Stimulated activated CD4-positive, alpha-beta T cell treated with anti-CD3 and anti-CD28 coated beads, Interleukin-4, amount 100 ng/mL, for 4 hours (primary cell): ENCODE results near the gene ENTPD8.

Source experiments
- DNase-seq, 2 experiments: peaks; one replicate each; pipeline ENCODE4 v3.0.0-alpha.2; 2020

Gene ENTPD8, protein sequence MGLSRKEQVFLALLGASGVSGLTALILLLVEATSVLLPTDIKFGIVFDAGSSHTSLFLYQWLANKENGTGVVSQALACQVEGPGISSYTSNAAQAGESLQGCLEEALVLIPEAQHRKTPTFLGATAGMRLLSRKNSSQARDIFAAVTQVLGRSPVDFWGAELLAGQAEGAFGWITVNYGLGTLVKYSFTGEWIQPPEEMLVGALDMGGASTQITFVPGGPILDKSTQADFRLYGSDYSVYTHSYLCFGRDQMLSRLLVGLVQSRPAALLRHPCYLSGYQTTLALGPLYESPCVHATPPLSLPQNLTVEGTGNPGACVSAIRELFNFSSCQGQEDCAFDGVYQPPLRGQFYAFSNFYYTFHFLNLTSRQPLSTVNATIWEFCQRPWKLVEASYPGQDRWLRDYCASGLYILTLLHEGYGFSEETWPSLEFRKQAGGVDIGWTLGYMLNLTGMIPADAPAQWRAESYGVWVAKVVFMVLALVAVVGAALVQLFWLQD

DNA sequence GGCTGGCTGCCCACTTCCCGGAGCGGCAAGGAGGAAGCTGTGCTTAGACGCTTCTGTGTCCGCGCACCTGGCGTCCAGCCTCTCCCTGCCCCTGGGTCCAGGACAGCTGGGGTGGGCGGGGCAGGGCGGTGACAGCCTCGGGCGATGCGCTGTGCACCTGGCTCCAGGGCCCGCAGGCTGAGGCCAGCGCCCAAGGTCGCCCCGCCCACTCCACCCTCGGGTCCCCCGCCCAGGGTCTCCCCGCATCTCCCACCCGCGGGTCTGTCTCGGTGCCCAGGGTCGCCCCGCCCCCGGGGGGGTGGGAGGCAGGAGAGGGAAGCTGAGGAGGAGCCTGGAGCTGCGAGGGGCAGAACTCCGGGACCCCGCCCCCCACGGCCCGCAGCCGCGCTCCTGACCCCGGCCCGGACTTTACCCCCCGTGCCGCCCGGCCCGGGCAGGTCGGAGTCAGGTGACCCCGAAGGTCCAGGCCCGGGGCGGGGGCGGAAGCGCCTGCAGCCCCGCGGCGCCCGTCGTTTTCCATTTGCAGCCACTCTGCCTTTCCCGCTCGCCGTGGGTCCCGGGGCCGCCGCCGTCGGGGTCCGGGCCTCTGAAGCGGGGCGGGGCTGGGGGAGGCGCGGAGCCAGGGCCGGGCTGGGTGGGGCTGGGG lies at the start of gene ENTPD8:
Gene ENTPD8 (minus strand): TSS at position 69 of the 646 bp plus-strand sequence. CDS start 3,072 bp downstream, outside the sequence.
- DNase-seq = no peak

DNA sequence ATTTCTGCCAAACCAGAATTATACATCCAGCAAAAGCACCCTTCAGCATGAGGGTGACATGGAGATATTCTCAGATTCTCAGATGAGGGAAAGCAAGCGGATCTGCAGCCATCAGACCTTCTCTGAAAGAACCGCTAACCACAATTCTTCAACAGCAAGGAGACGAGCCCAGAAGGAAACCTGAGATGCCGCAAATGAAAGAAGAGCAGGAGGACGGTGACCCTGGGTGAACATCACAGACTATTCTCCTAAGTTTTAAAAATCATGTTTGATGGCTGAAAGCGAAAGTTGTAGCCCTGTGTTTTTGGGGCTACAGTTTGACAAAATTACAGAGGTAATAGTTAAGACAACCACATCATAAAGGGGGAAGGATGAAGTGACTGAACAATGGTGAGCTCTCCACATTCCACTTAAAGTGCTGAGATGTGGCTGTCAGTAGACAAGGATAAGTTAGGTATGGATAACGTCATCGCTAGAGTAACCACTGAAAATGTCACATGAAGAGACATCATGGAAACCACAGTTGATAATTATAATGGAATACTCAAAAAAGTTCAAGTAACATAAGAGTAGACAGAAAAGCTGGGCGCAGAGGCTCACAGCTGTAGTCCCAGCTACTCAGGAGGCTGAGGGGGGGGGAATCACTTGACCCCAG lies 49.5 kb upstream of the ENTPD8 start:
- DNase-seq = no peak

DNA sequence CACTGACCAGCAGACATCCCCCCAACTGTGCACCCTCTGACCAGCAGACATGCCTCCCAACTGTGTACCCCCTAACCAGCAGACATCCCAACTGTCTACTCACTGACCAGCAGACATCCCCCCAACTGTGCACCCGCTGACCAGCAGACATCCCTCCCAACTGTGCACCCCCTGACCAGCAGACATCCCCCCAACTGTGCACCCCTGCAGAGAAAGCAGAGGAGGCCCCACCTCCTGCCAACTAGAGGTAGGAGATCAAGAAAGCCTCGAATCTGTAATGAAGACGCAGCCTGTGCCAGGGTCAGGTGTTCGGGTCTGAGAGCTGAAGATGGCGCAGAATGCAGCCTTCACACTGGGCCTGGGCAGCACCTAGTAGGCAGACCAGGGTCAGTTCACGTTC lies 47.7 kb upstream of the ENTPD8 start:
- DNase-seq = no peak

DNA sequence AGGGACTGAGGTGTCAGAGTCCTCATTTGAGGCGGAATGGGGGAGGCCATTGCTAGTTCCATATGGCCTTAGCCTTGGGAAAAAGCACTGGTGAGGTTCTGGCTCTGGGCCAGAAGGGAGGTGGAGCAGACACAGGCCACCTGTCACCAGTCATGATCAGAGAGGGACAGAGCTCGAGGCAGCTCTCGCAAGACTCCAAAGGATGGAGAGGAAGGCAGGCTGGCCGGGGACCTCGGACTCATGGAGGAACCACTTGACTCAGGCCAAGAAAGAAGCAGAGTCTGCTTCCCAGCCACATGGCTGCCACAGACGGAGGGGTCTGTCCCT lies 47.1 kb upstream of the ENTPD8 start:
- no peak for DNase-seq

DNA sequence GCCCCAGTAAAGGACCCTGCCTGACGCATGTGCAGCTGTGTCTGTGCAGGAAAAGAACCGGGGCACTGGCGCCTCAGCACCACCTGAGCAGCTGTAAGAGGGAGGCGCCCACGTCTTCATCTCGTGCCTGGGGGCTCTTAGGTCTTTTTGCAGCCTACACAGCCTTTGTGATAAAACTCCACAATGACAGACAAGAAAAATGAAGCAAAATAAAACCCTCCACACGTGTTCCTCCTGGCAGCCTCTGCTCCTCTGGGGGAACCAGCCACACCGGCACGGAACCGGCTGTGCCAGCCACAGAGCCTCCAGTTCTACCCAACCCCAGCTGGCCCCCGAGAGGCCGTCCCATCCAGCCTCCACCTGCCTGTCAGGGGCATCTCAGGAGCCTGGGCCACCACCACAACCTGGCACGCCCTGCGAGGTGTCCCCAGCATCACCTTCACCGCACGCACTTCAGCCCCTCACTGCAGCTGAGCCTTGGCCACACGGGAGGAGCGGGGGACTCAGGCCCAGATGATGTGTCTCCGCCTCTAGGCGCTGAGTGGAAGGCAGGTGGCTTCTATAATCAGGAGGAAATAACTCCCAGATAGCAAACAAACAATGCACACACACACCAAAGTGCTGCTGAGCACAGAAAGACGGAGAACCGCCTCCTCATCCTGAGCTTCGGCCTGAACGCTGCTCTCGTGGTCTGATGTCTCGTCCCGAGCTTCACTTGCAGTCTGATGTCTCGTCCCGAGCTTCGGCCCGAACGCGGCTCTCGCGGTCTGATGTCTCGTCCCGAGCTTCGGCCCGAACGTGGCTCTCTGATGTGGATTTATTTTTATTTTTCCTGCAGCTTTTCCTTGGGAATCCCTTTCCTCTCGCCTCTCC lies 46.5 kb upstream of the ENTPD8 start:
- no peak for DNase-seq

DNA sequence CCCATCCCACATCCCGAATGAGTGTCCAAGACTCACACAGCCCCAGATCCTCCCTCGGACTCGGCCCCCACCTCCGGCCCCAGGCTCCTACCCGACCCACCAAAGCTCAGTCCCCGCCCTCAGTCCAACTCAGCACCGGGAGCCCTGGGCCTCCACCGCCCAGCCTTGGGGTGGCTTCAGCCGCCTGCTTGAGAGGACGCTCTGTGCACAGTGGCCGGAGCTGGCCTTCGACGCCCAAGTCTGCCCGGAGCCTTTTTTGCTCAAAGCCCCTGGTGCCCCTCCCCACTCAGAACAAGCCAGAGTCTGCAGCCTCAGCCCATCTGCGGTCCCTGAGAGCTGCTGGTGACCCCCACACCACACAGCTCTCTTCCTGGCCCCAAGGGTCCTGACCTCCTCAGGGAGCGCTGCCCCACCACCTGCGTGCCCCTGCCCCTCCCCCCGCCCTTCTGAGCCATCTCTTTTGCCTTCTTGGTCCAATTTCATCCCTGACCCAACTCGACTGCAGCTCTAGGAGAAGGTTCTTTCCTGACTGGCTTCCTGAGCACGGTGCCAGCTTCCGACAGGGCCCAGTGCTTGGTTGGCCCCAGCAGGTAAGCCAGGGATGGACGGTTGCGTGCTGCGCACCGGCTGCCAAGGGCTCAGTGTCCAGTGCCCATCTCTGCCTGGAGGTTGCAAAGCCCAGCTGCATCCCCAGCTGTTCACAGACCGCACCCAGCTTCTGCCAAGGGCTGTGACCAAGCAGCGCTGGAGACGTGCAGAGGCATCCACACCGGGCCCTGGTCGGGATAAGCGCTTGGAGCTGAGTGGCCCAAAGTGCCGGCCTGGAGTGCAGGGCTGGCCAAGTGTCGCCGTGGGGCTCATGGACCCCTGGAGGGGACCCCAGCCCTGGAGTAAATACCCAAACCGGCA lies 45.6 kb upstream of the ENTPD8 start:
- no peak for DNase-seq

DNA sequence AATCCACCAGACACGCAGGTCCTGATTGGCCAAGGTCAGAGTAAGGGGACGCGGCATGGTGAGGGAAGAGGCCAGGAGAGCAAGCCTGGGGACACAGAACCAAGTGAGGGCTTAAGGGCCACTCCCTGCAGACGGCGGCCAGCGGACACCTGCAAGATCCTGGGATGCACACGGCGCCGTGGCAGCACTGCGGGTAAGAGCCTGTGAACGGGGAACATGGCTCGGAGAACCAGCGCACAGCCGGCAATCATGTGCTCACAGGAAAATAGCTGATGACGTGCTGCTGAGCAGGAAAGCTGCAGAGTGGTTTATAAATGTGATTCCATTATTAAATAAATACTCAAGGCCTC lies 45.0 kb upstream of the ENTPD8 start:
- no peak for DNase-seq

DNA sequence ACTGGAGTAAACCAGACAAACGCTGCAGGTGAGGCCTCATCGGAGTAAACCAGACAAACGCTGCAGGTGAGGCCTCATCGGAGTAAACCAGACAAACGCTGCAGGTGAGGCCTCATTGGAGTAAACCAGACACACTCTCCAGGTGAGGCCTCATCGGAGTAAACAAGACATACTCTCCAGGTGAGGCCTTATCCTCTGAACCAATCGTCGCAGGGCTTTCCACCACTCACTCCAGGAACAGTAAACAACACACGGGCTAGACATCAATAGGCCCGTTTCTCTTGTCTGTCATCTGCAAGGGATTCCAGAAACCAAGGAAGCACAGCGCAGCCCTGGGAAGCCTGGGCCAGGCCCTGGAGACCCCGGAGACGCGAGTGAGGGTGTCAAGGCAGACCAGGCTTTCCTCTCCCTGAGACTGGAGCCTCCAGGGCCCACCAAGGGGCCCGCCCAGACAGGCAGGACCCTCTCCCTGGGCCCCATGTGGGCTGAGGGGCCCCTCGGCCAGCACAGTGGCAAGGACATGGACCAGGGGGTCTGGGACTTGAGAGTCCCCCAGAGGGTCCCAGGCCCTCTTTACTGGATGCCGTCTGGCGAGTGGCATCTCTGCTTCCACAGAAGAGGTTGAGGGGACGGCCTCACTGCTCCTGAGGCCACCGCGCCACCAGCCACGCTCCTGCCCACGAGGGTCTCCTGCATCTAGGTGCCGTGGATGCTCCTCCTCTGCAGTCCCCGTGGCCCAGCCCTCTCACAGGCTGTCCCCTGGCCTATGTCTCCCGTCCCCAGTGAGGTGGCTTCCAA lies 44.4 kb upstream of the ENTPD8 start:
- DNase-seq = no peak

DNA sequence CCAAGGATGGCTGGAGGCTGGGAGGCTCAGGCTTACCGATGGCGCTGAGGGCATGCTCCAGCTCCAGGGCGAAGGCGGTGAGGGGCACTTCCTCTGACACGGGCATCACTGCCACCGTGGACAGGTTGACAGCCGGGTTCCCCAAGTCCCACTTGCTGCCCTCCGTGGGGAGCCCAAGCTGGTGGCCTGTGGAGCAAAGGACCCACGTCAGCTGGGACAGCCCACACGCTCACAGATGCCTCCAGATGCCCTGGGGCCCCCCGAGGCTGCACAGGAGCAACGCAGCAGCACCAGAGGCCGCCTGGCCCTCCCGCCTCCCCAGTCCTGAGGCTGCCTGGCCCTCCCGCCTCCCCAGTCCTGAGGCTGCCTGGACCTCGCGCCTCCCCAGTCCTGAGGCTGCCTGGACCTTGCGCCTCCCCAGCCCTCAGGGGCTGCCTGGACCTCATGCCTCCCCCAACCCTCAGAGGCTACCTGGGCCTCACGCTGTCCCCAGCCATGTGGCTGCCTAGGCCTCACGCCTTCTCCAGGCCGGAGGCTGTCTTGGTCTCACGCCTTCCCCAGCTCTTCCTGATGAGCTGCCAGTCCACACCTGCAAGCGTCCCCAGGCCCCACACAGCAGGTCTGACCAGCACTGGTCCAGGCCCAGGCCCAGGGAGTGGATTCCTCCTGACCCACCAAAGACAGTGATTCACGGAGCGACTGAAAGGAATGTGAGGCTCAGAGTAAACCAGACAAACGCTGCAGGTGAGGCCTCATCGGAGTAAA lies 43.6 kb upstream of the ENTPD8 start:
- DNase-seq = no peak

DNA sequence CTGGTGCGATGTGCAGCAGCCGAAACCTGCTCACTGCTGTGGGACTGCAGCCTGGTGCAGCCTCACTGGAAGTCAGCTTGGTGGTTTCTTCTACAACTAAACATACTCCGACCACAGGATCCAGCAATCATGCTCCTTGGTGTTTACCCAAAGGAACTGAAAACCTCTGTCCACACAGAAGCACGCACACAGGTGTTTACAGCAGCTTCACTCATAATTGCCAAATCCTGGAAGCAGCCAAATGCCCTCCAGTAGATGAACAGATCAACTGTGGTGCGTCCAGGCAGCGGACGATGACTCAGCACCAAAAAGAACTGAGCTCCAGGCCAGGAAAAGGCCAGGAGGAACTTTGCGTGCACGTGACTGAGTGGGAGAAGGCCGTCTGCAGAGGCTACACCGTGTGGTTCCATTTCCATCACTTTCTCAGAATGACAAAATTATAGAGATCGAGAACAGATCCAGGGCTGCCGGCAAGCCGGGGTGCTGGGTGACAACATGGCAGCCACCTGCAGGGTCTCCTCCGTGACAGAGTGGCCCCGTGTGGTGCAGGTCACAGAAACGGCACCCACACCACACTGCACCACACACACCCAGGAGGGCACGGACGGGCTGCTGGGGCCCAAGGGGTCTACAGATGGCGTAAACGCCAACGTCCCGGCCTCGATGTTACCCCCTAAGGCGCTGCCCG lies 41.1 kb upstream of the ENTPD8 start:
- no peak for DNase-seq

DNA sequence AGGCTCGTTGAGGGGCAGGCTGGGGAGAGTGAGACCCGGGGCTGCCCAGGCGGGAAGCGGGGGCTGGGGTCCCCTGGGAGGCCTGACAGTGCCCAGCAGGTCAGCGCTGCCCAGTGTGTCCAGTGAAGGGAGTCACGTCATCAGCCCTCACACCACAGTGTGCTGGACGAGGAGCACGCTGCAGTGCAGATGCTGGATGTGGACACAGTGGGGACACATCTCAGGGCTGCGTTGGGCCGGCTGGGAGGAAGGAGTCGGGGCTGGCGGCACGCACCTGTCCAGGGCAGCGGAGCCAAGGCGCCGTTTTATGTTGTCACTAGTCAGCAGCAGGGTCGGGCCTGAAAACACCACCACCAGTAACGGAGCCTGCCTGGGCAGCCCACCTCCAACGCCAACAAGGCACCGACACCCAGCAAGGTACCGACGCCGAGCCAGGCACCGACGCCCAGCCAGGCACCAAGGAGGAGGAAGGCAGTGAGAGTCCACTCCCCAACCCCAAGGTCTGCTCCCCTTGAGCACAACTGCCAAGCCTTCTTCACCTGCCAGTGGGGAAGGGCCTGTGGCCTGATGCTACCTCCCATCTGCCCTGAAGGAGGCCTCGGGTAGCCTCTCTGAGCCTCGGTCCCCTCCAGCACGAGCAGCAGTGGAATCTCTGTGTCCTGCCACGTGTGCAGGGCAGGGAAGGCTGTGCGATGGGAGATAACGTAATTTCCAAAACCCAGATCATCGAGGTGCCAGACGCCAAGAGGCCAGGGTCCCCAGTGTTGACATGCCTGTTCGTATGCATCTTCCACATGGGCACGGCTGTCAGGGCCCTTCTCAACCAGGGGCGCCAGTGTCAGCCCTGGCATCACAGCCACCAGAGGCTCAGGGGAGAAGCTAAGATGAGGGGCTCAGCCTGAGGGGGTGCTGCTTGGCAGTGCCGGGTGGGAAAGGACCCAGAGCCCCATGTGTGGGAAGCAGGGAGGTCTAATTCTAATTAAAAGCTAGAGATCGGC lies 39.8 kb upstream of the ENTPD8 start:
- no peak for DNase-seq

DNA sequence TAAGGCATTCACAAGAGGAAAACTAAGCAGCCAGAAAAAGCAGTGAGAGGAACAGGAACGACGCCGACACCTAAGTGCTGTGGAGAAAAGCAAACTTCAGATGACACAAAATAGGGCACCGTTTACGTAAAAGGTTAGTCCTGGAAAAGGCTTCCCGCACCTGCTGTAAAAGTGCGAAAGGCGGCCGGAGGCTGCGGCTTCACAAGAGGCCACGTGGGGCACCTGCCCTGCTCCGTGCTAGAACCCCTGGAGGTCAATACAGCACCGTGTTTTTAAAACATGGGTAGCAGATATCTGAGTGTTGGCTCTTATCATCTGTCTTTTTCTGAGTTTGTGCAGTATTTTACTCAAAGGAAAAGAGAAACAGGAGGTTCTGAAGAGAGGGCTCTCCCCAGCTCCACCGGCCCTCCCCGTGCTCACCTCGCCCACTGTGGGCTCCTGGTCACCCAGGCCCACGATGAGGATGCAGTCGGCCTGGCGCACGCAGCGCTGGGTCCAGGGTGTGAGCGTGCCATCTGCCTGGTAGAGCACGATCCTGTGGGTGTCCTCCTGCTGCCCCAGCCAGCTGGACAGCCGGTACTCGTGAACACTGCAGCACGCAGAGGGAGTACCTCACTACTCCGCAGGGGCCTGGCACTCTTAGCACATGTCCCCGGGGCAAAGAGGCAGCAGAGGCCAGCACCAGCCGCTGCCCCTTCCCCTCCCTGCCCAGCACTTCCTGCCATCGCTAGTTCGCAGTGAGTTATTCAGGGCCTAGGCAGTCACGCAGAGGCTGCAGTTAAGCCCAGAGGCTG lies 38.9 kb upstream of the ENTPD8 start:
- DNase-seq = no peak

DNA sequence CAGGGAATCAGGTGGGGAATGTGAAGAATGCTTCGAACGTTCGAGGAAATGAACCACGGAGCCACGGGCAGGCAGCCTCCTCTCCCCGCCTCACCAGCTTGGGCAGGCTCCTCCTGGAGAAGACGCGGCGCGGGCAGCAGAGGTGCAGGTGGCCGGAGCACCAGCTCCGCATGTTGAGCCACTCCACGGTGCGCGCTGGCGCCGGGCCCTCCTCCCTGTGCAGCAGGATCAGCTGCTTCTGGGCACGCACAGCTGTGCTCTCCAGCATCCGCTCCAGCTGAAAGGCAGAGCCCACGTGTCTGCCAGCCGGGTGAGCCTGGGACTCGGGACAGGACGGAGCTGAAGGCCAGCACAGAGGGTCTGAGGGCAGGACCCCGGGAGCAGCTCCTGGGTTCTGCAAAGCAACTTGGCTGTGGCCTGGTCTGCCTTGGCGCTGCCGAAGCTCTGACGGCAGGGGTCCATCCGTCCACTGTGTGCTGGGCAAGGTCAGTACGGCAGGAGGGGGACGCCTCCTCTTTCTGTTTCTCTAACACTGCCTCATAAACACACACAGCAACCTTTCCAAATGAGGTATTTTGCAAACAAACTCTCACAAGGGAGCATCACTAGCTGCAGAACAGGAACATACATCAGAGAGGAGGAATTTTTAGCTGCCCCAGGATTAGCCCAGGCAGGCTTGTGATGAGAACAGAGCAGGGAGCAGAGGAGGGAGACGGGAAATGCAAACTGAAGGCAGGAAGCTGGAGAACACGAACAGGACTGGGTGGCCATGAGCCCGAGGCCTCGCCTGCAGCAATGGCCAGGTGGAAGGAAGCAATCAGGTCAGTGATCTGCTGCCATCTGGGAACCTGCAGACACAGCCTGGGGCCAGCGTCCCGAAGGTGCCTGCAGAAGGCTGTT lies 38.1 kb upstream of the ENTPD8 start:
- DNase-seq = no peak

DNA sequence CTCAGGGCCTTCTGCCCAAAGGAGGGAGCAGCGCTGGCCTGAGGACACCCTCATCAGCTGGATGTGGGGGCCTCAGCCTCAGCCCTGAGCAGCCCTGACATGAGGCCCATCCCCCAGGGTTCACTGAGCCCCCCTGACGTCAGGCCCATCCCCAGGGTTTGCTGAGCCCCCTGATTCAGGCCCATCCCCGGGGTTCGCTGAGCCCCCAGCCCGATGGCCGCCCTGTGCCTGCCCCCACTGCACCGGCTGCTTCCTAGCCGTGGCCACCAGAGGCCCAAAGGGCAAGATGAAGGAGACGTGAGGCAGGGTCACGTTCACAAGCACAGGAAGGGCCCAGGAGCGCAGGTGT lies 37.4 kb upstream of the ENTPD8 start:
- DNase-seq = no peak

DNA sequence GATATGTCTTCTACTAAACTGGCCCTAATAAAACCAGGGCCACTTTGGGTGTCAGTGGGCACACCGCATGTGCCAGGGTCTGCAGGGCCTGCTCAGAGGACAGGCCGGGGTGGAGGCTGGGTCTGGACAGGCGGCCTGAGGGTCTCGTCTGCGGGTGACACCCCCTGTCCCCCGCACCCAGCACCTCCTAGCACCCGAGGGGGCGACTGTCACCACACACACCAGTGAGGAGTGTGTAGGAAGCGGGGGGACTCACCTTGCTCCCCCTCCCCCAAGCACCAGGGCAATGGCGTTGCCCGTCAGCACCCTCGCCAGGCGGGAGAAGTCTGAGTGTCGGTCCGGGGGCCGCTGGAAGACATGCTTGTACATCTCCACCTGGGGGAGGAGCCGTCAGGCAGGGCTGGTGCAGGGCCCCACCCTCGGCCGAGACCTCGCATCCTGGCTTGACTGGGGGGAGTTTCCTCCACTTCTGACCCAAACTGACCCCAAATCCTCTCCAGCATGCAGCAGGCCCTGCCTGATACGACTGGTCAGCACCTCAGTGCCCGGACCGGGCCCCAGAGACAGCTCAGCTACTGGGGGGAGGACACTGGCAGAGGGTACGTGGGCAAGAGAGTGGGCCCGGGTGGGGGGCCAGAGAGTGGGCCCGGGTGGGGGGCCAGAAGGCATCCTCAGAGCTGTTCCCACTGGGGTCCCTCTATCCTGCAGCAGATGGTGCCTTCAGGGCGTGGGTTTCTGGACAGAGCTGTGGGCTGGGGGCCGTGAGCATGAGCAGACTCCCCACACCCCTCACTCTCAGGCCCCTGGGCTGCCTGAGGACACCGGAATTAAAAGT lies 36.8 kb upstream of the ENTPD8 start:
- DNase-seq = no peak

DNA sequence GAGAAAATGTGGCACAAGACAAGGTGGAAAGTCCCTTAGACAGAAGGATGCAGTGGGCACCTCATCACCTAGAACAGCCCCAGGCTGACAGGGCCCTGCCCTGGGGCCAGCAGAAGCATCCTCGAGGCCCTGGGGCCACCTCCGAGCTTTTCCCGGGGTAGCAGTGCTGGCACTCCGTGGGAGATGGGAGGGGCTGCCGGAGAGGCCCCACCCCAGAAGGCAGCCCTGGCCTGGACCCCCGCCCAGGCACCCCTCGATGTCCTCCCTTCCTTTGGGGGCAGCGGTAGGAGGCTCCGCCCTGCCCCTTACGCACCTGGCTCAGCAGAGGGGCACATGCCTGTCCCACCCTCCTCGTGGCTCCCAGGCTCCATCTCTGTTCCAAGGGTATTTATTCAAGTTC lies 35.7 kb upstream of the ENTPD8 start:
- DNase-seq = no peak
